CD4-positive, alpha-beta T cell treated with Interleukin-15 for 1 hour (primary cell): ENCODE results near the gene ARHGAP22.
"Not testable (repeated sequence)": the region's sequence is repeated elsewhere in the genome, so short reads cannot be mapped to it uniquely, and the experiment has no call there.

Source experiments
- DNase-seq: peaks from one replicate; pipeline ENCODE4 v3.0.0-alpha.2; 2020

The ARHGAP22 gene

DNA sequence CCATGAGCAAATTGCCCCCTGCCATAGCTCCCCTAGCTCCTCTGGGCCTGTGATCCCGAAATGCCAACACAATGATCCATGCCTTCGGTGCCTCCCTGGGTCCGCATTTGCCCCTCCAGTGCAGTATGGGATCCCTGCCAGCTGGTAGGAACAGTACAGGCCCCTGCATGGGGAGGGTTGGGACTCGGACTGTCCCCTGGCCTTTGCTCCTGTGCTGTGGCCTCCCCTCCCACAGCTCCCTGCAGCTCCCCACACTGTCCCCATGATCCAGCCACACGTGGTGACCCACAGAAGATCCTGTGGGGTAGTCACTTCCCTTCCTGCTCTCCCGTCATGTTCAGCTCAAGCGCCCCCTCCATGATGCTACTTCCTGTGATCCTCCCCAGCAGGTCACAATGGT, 158.1 kb downstream of the ARHGAP22 start:
- no peak for DNase-seq

DNA sequence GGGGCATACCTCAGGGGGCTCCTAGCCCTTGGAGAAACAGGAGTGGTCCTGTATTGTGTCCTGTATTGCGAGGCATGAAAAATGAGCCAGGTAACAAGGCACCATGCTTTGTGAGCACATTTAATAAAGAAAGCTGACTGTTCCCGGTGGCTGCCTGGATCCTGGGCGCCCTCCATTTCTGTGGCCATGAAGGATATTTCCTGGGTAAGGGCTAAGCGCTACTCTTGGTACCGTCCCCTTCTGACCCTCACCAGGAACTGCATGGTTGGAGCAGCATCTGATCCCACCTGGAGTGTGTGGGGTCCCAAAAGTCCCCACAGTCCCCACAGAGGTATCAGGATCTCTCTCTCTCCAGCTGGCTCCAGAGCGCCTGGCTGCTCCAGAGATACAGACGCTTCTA, 158.9 kb downstream of the ARHGAP22 start:
- no peak for DNase-seq

DNA sequence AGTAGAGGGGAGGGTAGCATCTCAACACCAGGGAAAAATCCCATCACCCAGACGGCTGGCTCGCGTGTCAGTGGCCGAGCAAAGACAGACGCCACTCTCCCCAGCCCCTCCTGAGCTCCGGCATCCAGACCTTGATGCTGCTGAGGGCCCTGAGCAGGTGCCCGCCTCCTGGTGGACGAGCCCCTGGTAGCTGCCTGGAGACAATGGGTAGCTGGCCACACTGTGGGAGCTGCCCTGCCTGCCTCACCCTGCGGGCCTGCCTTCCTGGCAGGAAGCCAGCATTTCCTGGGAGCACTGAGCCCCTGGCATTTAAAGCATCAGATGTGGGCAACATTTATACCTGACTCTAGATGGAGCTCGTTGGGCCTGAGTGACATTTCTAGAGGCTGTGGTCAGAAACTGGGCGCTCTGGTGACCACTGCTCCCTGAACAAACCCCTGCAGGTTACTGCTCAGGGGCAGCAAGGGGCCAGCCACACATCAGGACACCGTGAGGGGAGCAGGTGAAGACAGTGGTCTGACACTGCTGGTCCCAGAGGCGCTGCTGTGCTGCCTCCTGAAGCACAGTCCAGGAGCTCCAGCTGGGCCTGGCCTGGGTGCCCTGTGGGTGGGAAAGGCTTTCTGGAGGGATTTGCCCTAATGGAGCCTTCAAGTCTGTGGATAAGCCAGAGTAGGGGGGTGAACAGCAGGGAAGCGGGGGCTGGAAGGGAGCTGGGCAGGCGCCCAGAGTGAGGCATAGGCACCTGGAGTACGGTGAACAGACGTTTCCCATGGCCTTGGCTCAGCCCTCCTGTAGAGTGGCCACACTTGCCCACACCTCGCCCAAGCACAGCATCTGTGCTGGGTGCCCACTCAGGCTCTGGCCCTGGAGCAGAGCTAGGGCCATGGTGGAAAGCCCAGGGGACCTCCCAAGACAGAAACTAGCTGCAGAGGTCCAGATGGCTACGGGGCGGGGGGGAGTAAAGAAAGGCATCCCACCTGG, 159.7 kb downstream of the ARHGAP22 start:
- no peak for DNase-seq

DNA sequence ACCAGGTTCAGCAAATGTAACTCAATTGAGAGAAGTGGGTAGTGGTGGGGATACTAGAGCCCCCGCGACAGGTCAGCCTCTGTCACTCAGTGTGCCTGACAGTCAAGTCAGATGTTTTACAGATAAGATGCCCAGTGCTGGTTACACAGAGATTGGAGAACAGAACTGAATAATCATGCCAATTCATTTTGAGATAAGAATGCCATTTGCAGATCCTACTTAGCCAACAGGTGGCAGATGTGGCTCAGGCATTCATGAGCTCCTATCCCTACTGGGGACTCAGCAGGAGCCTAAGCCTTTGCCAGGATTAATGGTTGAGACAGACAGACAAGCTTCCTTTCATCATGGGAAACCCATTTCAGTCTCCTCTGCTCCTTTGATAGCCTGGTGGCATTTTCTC, 160.6 kb downstream of the ARHGAP22 start:
- DNase-seq, result no peak

DNA sequence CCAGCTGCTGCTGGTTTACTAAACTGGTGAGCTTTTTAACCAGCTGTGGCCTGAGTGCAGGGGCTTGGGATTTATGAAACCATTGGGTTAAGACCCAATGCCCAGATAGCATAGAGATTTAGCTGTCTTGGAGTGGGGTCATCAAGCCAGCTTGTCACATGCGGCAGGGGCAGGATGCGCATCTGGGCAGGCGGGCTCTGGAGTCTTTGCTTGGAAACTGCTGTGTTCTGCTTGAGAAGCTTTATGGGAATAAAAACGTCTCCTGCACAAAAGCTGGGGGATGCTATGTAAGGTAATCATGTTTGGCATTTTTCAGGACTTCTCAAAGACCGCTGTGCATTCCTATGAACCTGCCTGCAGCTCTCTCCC, 162.1 kb downstream of the ARHGAP22 start:
- DNase-seq, result no peak

- DNase-seq, result no peak
Observed at GRCh38 chr10:48442090-48442808, 162.6 kb downstream of the ARHGAP22 start.

DNA sequence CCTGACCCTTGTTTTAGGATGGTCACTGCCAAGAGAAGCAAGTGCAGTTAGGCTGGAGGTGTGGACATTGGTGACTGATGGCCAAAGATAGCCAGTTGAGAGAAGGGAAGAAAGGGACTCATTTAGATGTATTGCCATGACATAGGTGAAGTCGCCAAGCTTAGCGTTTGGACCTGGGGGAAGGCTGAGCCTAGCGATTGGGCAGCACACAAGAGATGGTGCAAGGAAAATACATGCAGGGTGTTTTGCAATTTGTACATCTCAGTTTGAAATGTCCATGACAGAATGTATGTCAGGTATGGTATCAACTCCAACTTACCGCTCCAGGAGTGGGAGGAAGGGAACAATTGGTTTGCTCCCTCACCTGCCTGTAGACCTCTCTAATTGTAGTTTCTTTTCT, 164.1 kb downstream of the ARHGAP22 start:
- no peak for DNase-seq

DNA sequence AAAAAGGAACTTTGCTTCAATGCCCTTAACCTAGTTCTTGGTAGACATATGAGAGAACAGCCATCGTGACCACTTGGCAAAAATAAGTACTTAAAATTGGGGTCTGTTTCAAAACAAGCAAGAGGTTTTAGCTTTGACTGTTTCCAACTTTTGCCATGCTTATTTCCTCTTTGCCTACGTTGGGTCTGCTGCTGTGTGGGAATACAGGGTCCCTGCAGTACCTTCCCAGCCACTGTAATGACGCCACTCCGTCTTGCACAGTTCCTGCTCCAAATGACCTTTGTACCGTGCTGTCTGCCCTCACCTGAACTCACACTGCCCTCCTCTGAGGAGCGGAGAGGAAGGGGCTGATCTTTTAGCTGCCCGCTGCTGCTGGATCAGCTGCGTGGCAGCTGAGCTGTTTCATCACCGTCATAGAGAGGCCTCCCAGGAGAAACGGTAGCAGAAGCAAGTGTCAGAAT, 165.3 kb downstream of the ARHGAP22 start:
- DNase-seq, result no peak

DNA sequence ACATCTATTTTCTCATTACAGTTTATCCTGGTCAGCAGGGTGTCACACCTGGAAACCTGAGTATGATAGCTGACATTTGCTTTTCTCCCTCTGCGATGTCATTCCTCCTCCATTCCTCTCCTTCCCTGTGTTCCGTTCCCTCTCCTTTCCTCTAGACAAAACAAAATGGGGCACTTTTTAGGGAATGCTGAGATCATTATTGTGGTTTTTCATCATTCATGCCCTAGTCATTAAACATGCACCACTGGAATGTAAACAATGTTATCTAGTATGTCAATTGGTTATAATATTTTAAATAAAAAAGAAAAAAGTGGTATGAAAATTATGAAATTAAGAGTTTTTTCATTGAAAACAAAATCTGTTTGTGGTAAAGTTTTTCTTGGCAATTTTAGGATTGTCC, 165.8 kb downstream of the ARHGAP22 start:
- DNase-seq, result no peak

- DNase-seq, result no peak
Observed at GRCh38 chr10:48437546-48437945, 167.3 kb downstream of the ARHGAP22 start.

DNA sequence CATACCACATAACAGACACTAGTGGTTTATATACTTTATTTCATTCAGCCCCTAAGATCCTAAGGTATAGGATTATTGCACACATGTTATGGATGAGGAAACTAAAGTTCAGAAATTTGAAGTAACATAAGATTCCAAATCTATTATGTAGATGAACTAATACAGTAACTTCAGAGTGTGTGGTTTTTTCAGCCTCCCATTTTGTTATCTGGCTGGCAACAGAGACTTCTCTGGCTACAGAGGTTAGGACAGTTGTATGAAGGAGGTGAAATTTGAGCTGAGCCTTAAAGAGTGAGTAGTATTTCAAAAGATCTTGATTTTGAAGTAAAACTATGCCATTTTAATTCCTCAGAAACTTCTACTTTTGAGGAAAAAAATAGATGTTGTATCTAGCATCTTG, 173.0 kb downstream of the ARHGAP22 start:
- DNase-seq, result no peak

GRCh38 chr10:48430402-48430993, 174.4 kb downstream of the ARHGAP22 start:
- DNase-seq, result no peak

- DNase-seq, result no peak
Observed at GRCh38 chr10:48429309-48429708, 175.6 kb downstream of the ARHGAP22 start.

GRCh38 chr10:48428896-48429295, 176.0 kb downstream of the ARHGAP22 start:
- DNase-seq, result no peak

- no peak for DNase-seq
Observed at GRCh38 chr10:48423884-48424283, 181.0 kb downstream of the ARHGAP22 start.

DNA sequence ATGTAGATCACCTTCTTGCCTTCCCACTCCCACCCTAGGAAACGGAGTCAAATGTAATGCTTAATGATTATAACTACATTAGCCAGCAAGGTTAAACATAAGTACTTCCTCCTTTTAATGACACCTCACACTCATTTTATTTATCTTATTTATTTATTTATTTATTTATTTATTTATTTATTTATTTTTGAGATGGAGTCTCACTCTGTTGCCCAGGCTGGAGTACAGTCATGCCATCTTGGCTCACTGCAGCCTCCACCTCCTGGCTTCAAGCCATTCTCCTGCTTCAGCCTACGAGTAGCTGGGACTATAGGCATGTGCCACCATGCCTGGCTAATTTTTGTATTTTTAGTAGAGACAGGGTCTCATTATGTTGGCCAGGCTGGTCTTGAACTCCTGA, 183.0 kb downstream of the ARHGAP22 start:
- not testable (repeated sequence) for DNase-seq

DNA sequence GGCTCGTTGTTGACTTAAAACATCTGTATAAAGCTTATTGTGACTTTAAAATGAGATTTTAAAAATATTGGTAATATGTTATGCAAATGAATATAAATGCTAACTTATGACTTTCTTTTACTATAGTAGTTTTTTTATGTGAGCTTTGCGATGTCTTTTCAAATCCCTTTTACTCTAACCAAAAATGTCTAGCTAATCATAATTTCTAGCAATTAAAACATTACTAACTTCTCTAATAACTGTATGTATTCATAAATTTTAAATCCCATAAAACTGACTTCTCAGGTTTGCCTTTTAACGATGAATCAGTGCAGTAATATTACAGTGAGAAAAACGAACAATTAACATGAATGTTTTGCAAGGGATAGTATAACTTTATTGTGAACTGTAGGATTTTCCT, 185.2 kb downstream of the ARHGAP22 start:
- no peak for DNase-seq

DNA sequence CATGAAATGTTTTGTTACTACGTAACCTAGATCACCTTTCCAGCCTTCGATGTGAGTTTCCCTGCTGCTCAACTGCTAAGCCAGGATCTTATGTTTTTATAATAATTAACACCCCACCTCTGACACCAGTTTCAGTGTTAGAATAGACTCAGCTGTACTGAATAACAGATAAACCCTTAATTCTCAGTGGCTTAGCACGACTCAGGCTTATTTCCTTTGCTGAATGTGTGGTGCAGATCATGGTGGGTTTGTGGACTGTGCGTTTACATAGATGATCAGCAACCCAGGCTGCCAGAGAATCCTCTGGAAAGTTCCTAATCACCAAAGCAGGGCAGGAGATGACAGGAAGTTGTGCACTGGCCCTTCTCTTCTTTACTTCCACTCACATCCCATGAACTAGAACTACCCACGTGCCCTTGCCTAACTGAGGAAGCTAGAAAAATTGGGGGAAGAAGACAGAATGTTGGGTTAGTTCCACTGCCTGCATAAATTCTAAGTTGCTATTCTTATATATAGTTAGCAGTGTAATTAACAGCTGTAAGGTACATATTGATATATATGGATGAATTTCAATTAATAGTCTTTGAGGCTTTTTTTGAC, 186.6 kb downstream of the ARHGAP22 start:
- DNase-seq, result no peak

DNA sequence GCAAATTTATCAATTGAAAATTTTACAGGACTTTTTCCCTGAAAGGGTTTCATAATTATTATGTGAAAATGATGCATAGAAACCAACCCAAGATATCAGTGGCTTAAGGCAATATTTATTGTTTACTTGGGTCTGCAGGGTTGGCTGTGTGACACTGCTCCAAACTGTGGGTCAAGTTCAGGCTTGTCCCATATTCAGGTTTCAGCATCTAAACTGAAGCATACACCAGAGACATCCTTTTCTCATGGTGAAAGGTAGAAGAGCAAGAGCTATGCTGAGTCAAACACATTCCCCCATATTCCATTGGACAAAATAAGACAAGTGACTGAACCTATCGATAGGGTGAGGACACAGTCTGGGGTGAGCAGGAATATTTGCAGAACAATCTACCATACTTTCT, 187.5 kb downstream of the ARHGAP22 start:
- no peak for DNase-seq

- no peak for DNase-seq
Observed at GRCh38 chr10:48416584-48417232, 188.2 kb downstream of the ARHGAP22 start.

GRCh38 chr10:48414778-48415177, 190.1 kb downstream of the ARHGAP22 start:
- DNase-seq, result no peak

DNA sequence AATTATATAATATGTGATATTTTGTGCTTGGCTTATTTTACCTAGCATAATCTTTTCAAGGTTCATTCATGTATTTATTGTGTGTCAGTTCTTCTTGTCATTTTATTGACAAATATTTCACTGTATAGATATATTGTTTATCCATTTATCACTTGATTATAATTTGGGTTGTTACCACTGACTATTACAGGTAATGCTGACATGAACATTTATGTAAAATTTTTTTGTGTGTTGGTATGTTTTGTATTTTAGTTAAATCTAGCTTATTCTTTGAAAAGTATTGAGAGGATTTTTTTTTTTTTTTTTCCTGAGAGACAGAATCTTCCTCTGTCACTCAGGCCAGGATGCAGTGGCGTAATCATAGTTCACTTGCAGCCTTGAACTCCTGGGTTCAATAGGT, 190.7 kb downstream of the ARHGAP22 start:
- DNase-seq, result no peak

DNA sequence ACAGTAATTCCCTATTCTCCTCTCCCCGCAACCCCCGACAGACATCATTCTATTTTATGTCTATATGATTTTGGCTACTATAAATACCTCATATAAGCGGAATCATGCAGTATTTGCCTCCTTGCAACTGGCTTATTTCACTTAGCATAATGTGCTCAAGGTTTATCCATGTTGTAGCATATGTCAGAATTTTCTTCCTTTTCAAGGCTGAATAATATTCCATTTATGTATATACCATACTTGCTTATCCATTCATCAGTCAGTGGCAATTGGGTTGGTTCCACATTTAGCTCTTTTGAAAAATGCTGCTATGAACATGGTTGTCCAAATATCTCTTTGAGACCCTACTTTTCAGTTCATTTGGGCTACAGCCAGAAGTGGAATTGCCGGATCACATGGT, 191.9 kb downstream of the ARHGAP22 start:
- no peak for DNase-seq
